ENCODE data around the gene CRYBG2.
"Not testable (repeated sequence)": the region's sequence is repeated elsewhere in the genome, so short reads cannot be mapped to it uniquely, and the experiment has no call there.

The CRYBG2 gene

DNA sequence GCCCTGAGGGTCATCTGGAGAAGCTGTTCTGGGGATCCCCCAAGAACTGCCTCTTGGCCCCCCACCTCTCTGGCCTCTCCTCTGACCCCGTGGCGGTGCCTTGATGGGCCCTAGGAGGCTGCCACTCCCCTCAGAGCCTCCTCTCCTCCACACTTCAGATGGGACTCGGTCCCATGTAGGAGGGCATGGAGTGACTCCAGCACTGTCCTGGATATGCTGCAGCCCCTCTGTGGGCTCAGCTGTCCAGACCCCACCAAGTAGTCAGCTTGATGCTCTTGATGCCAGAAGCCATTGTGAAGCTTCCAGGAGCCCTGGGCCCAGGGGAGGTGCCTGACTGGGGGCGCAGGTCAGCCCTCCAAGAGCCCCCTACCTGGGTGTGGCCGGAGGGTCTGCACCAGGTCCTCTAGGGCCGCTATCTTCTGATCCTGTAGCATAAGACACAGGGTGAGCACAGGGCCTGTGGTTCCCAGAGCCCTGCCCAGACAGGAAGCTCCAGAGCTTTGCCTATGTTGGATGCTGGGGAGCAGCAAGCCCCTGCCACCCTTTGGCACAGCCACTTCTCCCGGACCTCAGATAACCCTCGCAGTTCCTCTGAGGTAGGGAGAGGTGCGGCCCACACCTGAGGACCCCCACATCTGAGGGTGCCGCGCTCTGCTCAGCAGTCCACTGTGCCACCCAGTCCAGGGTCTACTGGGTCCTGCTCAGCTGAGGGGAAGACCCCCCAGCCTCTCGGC lies 56.7 kb downstream of the CRYBG2 start:
- TF ChIP-seq, protein P1, sequence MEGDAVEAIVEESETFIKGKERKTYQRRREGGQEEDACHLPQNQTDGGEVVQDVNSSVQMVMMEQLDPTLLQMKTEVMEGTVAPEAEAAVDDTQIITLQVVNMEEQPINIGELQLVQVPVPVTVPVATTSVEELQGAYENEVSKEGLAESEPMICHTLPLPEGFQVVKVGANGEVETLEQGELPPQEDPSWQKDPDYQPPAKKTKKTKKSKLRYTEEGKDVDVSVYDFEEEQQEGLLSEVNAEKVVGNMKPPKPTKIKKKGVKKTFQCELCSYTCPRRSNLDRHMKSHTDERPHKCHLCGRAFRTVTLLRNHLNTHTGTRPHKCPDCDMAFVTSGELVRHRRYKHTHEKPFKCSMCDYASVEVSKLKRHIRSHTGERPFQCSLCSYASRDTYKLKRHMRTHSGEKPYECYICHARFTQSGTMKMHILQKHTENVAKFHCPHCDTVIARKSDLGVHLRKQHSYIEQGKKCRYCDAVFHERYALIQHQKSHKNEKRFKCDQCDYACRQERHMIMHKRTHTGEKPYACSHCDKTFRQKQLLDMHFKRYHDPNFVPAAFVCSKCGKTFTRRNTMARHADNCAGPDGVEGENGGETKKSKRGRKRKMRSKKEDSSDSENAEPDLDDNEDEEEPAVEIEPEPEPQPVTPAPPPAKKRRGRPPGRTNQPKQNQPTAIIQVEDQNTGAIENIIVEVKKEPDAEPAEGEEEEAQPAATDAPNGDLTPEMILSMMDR (IDR thresholded peaks at IDR 0.05; ENCODE audit: low read length, missing control alignments): no peak
- DNase-seq (ENCODE audit: low read depth): no peak
- no peak overlapping the region for H3K4me3 ChIP-seq (replicated peaks; ENCODE audit: low read depth, low read length)

DNA sequence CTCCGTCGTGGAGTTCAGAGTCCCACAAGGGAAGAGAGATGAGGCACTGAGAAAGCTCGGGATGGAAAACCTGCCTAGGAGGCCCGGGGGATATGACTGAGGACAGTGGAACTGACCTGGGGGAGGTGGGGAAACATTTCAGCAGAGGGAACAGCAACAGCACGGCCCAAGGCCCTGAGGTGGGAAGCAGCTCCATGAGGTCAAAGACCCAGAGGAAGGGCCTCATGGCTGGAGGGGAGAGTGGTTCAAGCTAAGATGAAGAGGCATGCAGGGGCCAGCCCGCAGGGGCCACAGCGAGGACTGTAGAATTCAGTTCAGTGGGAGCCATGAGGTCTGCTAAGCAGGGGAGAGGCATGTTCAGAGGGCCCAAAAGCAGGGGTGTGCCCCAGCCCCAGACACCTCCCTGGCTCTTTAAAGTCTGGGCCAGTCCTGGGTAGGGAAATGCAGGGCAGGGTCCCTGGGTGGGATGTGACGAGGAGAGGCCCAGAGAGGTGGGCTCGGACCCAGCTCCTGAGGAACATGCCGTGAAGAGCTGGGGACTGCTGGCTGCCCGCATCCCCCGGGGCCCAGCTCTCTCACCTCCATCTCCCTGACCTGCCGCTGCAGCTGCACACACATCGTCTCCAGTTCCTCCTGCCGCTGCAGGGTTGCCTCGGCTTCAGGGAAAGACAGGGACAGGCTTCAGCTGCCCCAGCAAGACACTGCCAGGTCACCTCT lies 57.4 kb downstream of the CRYBG2 start:
- DNase-seq (ENCODE audit: low read depth): no peak
- TF ChIP-seq, protein P1 (IDR thresholded peaks at IDR 0.05; ENCODE audit: low read length, missing control alignments): no peak
- no peak overlapping the region for H3K4me3 ChIP-seq (replicated peaks; ENCODE audit: low read depth, low read length)

DNA sequence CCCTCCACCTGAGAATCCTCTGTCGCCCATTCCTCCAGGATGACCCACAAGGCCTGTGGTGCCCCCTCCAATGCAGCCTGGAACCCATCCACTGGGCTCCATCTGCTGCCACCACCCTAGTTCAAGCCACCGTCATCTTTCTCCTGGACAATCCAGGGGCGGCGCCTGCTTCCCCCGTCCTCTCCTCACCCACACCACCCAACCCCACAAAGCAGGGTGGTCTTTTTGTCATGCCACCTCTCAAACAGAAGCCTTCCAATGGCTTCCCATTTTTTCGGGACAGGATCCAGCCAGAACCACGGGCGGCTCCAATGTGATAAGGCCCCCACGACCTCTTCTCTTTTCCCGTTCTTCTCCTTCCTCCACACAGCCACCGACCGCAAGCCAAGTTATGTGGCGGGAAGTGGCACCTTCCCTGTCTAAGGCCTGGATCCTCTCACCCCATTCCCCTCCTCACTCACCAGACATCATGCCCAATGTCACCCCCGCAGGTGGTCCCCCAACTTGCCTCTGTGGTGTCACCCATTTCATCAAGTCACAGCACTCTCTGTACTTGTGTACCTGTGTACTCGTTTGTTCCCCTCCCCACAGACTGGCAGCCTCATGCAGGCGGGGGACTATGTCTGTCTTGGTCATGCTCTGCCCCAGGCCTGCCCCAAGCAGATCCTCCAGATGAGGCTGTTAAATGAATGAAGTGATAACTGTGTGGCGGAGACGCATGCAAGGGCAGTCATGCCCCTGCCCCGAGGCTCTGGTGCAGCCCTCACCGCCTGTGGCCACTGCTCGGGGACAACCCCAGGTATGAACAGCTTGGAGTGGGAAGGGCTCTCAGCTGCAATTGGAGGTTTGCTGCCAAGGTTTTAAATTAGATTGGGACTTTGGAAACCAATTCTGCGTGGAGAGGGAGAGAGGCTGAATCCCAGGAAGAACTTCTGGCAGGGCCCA lies 58.5 kb downstream of the CRYBG2 start:
- DNase-seq (ENCODE audit: low read depth): no peak
- TF ChIP-seq, protein P1 (IDR thresholded peaks at IDR 0.05; ENCODE audit: low read length, missing control alignments): no peak
- no peak overlapping the region for H3K4me3 ChIP-seq (replicated peaks; ENCODE audit: low read depth, low read length)

DNA sequence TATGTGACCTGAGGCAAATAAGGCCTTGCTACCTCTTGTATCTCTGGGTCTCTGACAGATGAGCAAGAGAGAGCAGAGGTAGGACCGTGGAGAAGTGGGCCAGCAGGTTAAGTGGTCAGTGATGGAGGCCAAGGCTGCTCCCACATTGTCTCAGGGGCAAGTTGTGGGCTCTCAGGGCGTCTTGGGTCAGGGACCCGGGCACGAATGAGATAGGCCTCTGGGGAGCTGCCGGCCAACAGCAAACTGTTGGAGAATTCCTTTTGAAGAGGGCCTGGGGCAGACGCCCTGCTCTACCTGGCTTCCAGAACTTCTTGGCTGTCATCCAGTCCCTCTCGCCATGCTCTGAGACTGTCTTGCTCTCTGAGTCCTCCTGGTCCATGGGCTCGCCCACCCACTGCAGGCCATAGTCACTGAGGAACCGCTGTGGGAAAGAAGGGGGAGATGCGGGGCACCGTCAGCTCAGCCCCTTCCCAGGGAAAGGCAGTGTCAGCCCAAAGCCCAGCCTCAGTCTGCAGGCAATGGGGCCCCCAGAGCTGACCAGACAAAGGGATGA lies 59.9 kb downstream of the CRYBG2 start:
- TF ChIP-seq, protein P1 (IDR thresholded peaks at IDR 0.05; ENCODE audit: low read length, missing control alignments): no peak
- H3K4me3 ChIP-seq (replicated peaks; ENCODE audit: low read depth, low read length): no peak overlapping the region
- DNase-seq (ENCODE audit: low read depth): no peak

DNA sequence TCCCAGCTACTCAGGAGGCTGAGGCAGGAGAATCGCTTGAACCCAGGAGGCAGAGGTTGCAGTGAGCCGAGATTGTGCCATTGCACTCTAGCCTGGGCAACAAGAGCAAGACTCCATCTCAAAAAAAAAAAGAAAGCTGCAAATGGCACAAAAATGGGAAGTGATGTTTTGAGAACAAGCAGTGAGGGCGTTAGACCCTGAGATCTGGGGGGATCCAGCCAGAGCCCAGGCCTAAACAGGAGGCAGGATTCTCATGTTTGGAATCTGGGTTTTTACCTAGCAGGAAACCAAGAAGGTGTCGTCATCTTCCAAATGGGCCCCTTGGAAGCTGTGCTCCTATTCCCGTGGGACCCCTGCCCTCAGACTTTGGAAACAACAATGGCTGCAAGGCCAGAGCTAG lies 61.2 kb downstream of the CRYBG2 start:
- H3K4me3 ChIP-seq (replicated peaks; ENCODE audit: low read depth, low read length); DNase-seq (ENCODE audit: low read depth): not testable (repeated sequence)

DNA sequence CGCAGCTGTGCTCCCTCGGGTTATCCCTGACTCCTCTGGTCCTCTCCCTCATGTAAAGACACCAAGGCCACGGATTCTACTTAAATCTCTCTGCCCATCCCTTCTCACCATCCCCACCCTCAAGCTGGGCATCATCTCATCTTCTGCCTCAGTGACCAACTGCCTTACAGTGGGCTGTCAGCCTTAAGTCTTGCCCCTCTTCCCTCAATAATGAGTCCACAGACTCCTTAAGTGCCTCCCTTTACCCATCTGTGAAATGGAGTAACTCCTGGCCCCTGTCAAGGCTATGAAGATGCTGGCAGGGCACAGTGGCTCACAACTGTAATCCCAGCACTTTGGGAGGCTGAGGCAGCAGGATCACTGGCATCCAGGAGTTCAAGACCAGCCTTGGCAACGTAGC lies 62.0 kb downstream of the CRYBG2 start:
- no peak overlapping the region for H3K4me3 ChIP-seq (replicated peaks; ENCODE audit: low read depth, low read length)
- no peak for DNase-seq (ENCODE audit: low read depth)
- TF ChIP-seq, protein P1 (IDR thresholded peaks at IDR 0.05; ENCODE audit: low read length, missing control alignments): no peak

DNA sequence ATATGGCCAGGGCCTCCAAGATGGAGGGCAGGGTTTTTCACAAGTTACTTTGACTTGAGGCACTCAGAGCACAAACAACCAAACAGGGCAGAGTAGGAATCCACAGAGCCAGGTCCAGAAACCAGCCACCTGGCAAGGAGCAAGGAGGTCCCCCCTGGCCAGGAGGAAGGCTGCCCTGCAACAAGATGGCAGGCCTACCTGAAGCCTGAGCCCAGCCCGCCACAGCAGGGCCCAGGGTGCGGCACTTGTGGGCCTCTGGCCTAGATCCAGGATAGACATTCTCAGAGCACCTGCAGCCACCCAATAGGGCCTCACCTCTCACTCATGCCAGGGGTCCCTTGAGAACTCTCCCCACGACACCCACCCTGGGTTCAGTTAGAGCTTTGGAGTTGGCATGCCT lies 62.5 kb downstream of the CRYBG2 start:
- TF ChIP-seq, protein P1 (IDR thresholded peaks at IDR 0.05; ENCODE audit: low read length, missing control alignments): no peak
- no peak for DNase-seq (ENCODE audit: low read depth)
- no peak overlapping the region for H3K4me3 ChIP-seq (replicated peaks; ENCODE audit: low read depth, low read length)

Measured in fibroblast of pulmonary artery (primary cell).